Measurements from ENCODE around the gene CLIP2. TPM values are rescaled to one million over a fixed set of nuclear protein-coding genes. Genes with fewer than 3 reads are reported as not detected.

The CLIP2 gene
- polyA plus RNA-seq, 1 of the 3 experiments (the other 2 are of a cell fraction), result 14.3 TPM

- Histone ChIP-seq H3K79me2 (ENCODE audit: insufficient read depth) (peaks cover 100% of the 10 kb centered on the region), H3K9me3 (no peaks in the 10 kb centered on the region), H3K4me1 (ENCODE audit: control insufficient read depth in 1 of 2, insufficient read depth in 2 of 2, low read depth in 1 of 2, low read length in 1 of 2) (peaks cover 12 to 34% of the 10 kb centered on the region in 2 experiments; a peak in 3 of 4 replicates), H3K36me3 (replicated peaks in 1 of 2; ENCODE audit: control insufficient read depth in 1 of 2, insufficient read depth in 2 of 2, low read length in 1 of 2) (no peaks in the 10 kb centered on the region), H4K20me1 (ENCODE audit: insufficient read depth) (peaks cover 90% of the 10 kb centered on the region), H2AFZ (ENCODE audit: low read depth) (no peak overlapping the region), H3K4me3 (ENCODE audit: low read depth in 2 of 2, low read length in 1 of 2) (no peak overlapping the region), H3F3A (replicated peaks; ENCODE audit: insufficient read depth) (no peaks in the 10 kb centered on the region), H3K27me3 (ENCODE audit: insufficient read depth) (no peaks in the 10 kb centered on the region), H3K9me2 (no peaks in the 10 kb centered on the region), H3K27ac (ENCODE audit: low read depth in 2 of 2, low read length in 1 of 2) (peak overlapping the region in 1 of 2 experiments; percentile 78; a peak in 3 of 4 replicates), H3K9ac (no peak overlapping the region), H3K4me2 (peak overlapping the region; percentile 19; the same call in 1 of the 2 replicates)
- TF ChIP-seq POLR2AphosphoS5 (IDR thresholded peaks at IDR 0.05; ENCODE audit: low read depth, low read length) (no peak), TCF12 (IDR thresholded peaks at IDR 0.05) (peak; percentile 53; the same call in 1 of the 2 replicates), FOXJ3 (CRISPR knock-in tag; IDR thresholded peaks at IDR 0.05) (0 out of 2 replicates have a peak, but pooled peaks have one; percentile 26), ELF1 (IDR thresholded peaks at IDR 0.05) (no peak)
- CTCF ChIA-PET, result interaction anchor here (0.7 to 4.8 kb wide), 5 partner anchors 18 to 106 kb away, joined by 3 to 30 read pairs (median 3); no protein-coding TSS in a partner anchor
- peak; percentile 79 for DNase-seq
- POLR2A ChIA-PET, result interaction anchor here (1.3 kb wide), 1 partner anchor 40 kb away, joined by 3 read pairs; the partner anchor contains the start of gene RFC2
- WGBS (ENCODE audit: low lambda C conversion rate), result 52% methylated on average over 16 of the region's 17 CpGs
Measured at GRCh38 chr7:74294191-74294998, 5.2 kb downstream of the CLIP2 start.

DNA sequence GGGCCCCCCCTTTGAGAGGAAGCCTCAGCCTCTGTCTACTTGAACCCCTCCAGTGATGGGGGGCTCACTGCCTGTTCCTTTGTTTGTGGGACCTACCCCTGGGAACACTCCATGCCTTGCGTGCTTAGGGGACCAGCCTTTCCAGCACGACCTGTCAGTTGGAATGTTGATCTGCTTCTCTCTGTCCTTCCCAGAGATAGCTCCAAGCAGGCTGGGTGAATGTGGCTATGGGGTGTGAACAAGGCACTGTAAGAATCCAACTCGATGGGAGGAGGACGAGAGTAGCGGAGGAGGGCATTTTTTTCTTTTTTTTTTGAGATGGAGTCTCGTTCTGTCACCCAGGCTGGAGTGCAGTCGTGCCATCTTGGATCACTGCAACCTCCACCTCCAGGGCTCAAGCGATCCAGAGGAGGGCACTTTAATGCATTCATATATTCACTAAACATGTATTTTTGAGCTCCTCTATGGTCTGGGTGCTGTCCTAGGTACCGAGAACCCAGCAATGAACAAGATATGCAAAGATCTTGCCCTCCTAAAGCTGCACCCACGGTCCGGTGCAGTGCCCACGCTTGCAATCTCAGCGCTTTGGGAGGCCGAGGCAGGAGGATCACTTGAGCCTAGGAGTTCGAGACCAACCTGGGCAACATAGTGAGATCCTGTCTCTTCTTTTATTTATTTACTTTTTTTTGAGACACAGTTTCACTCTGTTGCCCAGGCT lies 8.5 kb downstream of the CLIP2 start:
- Histone ChIP-seq H3K27ac (ENCODE audit: low read depth in 2 of 2, low read length in 1 of 2) (no peak overlapping the region), H3F3A (replicated peaks; ENCODE audit: insufficient read depth) (peaks cover 8% of the 10 kb centered on the region), H2AFZ (ENCODE audit: low read depth) (no peak overlapping the region), H3K9ac (no peak overlapping the region), H3K36me3 (replicated peaks in 1 of 2; ENCODE audit: control insufficient read depth in 1 of 2, insufficient read depth in 2 of 2, low read length in 1 of 2) (no peaks in the 10 kb centered on the region), H3K4me2 (no peak overlapping the region), H3K9me2 (no peaks in the 10 kb centered on the region), H3K79me2 (ENCODE audit: insufficient read depth) (peaks cover 100% of the 10 kb centered on the region), H3K4me3 (ENCODE audit: low read depth in 2 of 2, low read length in 1 of 2) (no peak overlapping the region), H4K20me1 (ENCODE audit: insufficient read depth) (peaks cover 99% of the 10 kb centered on the region), H3K9me3 (no peaks in the 10 kb centered on the region), H3K27me3 (ENCODE audit: insufficient read depth) (no peaks in the 10 kb centered on the region), H3K4me1 (ENCODE audit: control insufficient read depth in 1 of 2, insufficient read depth in 2 of 2, low read depth in 1 of 2, low read length in 1 of 2) (peaks cover 12 to 28% of the 10 kb centered on the region in 2 experiments; a peak in 3 of 4 replicates)
- ChIA-PET CTCF (interaction anchor here (1.1 to 4.8 kb wide), 2 partner anchors 103 to 120 kb away, joined by 3 to 30 read pairs; no protein-coding TSS in a partner anchor), POLR2A (no interaction called here)
- DNase-seq, result no peak
- 96% methylated on average over 15 of the region's 15 CpGs for WGBS (ENCODE audit: low lambda C conversion rate)
- TF ChIP-seq, protein P1, sequence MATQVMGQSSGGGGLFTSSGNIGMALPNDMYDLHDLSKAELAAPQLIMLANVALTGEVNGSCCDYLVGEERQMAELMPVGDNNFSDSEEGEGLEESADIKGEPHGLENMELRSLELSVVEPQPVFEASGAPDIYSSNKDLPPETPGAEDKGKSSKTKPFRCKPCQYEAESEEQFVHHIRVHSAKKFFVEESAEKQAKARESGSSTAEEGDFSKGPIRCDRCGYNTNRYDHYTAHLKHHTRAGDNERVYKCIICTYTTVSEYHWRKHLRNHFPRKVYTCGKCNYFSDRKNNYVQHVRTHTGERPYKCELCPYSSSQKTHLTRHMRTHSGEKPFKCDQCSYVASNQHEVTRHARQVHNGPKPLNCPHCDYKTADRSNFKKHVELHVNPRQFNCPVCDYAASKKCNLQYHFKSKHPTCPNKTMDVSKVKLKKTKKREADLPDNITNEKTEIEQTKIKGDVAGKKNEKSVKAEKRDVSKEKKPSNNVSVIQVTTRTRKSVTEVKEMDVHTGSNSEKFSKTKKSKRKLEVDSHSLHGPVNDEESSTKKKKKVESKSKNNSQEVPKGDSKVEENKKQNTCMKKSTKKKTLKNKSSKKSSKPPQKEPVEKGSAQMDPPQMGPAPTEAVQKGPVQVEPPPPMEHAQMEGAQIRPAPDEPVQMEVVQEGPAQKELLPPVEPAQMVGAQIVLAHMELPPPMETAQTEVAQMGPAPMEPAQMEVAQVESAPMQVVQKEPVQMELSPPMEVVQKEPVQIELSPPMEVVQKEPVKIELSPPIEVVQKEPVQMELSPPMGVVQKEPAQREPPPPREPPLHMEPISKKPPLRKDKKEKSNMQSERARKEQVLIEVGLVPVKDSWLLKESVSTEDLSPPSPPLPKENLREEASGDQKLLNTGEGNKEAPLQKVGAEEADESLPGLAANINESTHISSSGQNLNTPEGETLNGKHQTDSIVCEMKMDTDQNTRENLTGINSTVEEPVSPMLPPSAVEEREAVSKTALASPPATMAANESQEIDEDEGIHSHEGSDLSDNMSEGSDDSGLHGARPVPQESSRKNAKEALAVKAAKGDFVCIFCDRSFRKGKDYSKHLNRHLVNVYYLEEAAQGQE (IDR thresholded peaks at IDR 0.05; ENCODE audit: low read depth, low read length), result peak; percentile 89
- TF ChIP-seq JUND (IDR thresholded peaks at IDR 0.05), result no peak
